Keratinocyte (primary cell): Measurements from ENCODE around the gene TBX20. TPM values are rescaled to one million over a fixed set of nuclear protein-coding genes. Genes with fewer than 3 reads are reported as not detected.
"Not testable (repeated sequence)": the region's sequence is repeated elsewhere in the genome, so short reads cannot be mapped to it uniquely, and the experiment has no call there.

Experiments
- DNase-seq: peaks from one replicate; pipeline ENCODE4 v3.0.0-alpha.2; 2011; ENCODE audit warnings: low read depth, missing footprints, low spot score
- FAIRE-seq: peaks from 2 replicates; lab custom pipeline; 2011; peaks lifted over from hg19 to GRCh38; lab: Jason Lieb, UNC
- H2AFZ ChIP-seq: 2 replicates; pipeline ENCODE4 v1.6.0; 2012; ENCODE audit warnings: low read length, control low read depth, inconsistent platforms; ENCODE audit not compliant: control insufficient read depth
- H3K27ac ChIP-seq: 2 replicates; pipeline ENCODE4 v1.5.1; 2011; ENCODE audit warnings: low read length; ENCODE audit not compliant: control insufficient read depth, insufficient read depth
- H3K27me3 ChIP-seq: 3 replicates; pipeline ENCODE4 v1.6.0; 2011; ENCODE audit warnings: low read length; ENCODE audit not compliant: control insufficient read depth, insufficient read depth; ENCODE audit errors: extremely low read depth
- H3K36me3 ChIP-seq, 2 experiments: 2 replicates in 1 of 2; 3 replicates in 1 of 2; pipeline ENCODE4 v1.5.1; 2011; ENCODE audit warnings: low read length in 2 of 2, mild to moderate bottlenecking in 1 of 2; ENCODE audit not compliant: control insufficient read depth in 2 of 2, insufficient read depth in 2 of 2; ENCODE audit errors: extremely low read depth in 1 of 2
- H3K4me1 ChIP-seq: 3 replicates; pipeline ENCODE4 v1.5.1; 2011; ENCODE audit warnings: low read length; ENCODE audit not compliant: control insufficient read depth, insufficient read depth; ENCODE audit errors: extremely low read depth
- H3K4me2 ChIP-seq: 3 replicates; pipeline ENCODE4 v1.6.0; 2011; ENCODE audit warnings: low read depth, low read length; ENCODE audit not compliant: control insufficient read depth, insufficient read depth; ENCODE audit errors: extremely low read depth
- H3K4me3 ChIP-seq, 3 experiments: fragments of 200-600 bp in 1 of 3; sonication (generic) in 1 of 3; 2 replicates in 2 of 3; 3 replicates in 1 of 3; pipeline ENCODE4 v1.5.1; 2011 to 2016; ENCODE audit warnings: low read length in 3 of 3, mild to moderate bottlenecking in 3 of 3, control low read depth in 2 of 3, inconsistent platforms in 1 of 3, low read depth in 1 of 3, mixed read lengths in 1 of 3, mixed run types in 1 of 3, moderate library complexity in 1 of 3; ENCODE audit not compliant: control insufficient read depth in 2 of 3, insufficient read depth in 2 of 3; ENCODE audit errors: extremely low read depth in 1 of 3
- H3K79me2 ChIP-seq: 2 replicates; pipeline ENCODE4 v1.6.0; 2012; ENCODE audit warnings: low read length; ENCODE audit not compliant: control insufficient read depth, insufficient read depth
- H3K9ac ChIP-seq: 3 replicates; pipeline ENCODE4 v1.6.0; 2011; ENCODE audit warnings: low read length; ENCODE audit not compliant: control insufficient read depth, insufficient read depth; ENCODE audit errors: extremely low read depth
- H3K9me1 ChIP-seq: 3 replicates; pipeline ENCODE4 v1.6.0; 2011; ENCODE audit warnings: low read length; ENCODE audit not compliant: control insufficient read depth, insufficient read depth; ENCODE audit errors: extremely low read depth
- H3K9me3 ChIP-seq: 2 replicates; pipeline ENCODE4 v1.5.1; 2012; ENCODE audit warnings: low read depth, low read length; ENCODE audit not compliant: control insufficient read depth
- H4K20me1 ChIP-seq: 3 replicates; pipeline ENCODE4 v1.6.0; 2011; ENCODE audit warnings: low read length; ENCODE audit not compliant: control insufficient read depth, insufficient read depth; ENCODE audit errors: extremely low read depth
- dilution Hi-C: fragments of 300-500 bp; cut with MboI; formaldehyde crosslinking; loops from one replicate; pipeline ENCODE4 v1.7.0; 2020; ENCODE audit warnings: low sequenced_read_pairs; ENCODE audit not compliant: extremely low pct_ligation_motif_present
- polyA plus RNA-seq, 5 experiments: library from polyadenylated mRNA; depleted of rRNA in 3 of 5; stranded (reverse) in 3 of 5; stranded (forward) in 1 of 5; unstranded in 1 of 5; fragments of >200 nt; gene quantifications; 1 replicate in 1 of 5; 2 replicates in 3 of 5; 3 replicates in 1 of 5; pipeline versions ENCODE4 v1.2.1 to v1.2.3, GENCODE V29; 2011 to 2012; ENCODE audit warnings: missing spikeins in 2 of 5, low read depth in 1 of 5, low replicate concordance in 1 of 5

The TBX20 gene
- polyA plus RNA-seq, 1 donor (not counting 4 experiments of a cell fraction or from before 2014, with no cell fraction given), result not detected

GRCh38 chr7:35161059-35161740 is 92.7 kb downstream of the TBX20 start:
- H4K20me1 ChIP-seq, H3K9me1 ChIP-seq, DNase-seq, H3K27me3 ChIP-seq, H3K4me3 ChIP-seq, H3K4me1 ChIP-seq, H2AFZ ChIP-seq, H3K9ac ChIP-seq, dilution Hi-C loops, H3K9me3 ChIP-seq, H3K79me2 ChIP-seq, H3K27ac ChIP-seq, H3K4me2 ChIP-seq, FAIRE-seq, H3K36me3 ChIP-seq: not testable (repeated sequence)

Other genes starting within 250 kb of the TBX20 start
- 11.9 to 29.2 TPM (median 17.4 TPM) in 3 replicates for gene DPY19L1, start 216.6 kb downstream of the TBX20 start, polyA plus RNA-seq